SU-DHL-6 (cell line): ENCODE data around the gene CSNK2B.

Source experiments
- CTCF ChIP-seq: fragments of 200-600 bp; sonication (generic); IDR thresholded peaks from one replicate; pipeline ENCODE4 v1.5.1; 2017; ENCODE audit warnings: antibody characterized with exemption, mild to moderate bottlenecking, low read length, moderate library complexity; ENCODE audit not compliant: insufficient read depth, poor library complexity, severe bottlenecking
- EZH2phosphoT487 ChIP-seq: fragments of 200-600 bp; sonication (generic), shearing (Covaris generic); conservative IDR thresholded peaks from 2 replicates; pipeline ENCODE4 v1.6.1; 2018; ENCODE audit warnings: mild to moderate bottlenecking, antibody characterized with exemption, low read length, moderate library complexity, mixed read lengths

GRCh38 chr6:31697555-31697954 lies 31.7 kb downstream of the CSNK2B start:
- TF ChIP-seq CTCF, result no peak
- TF ChIP-seq EZH2phosphoT487, result no peak
